ENCODE measurements around the gene PIP5K1A.
"Not testable (repeated sequence)": the region's sequence is repeated elsewhere in the genome, so short reads cannot be mapped to it uniquely, and the experiment has no call there.

The PIP5K1A gene

DNA sequence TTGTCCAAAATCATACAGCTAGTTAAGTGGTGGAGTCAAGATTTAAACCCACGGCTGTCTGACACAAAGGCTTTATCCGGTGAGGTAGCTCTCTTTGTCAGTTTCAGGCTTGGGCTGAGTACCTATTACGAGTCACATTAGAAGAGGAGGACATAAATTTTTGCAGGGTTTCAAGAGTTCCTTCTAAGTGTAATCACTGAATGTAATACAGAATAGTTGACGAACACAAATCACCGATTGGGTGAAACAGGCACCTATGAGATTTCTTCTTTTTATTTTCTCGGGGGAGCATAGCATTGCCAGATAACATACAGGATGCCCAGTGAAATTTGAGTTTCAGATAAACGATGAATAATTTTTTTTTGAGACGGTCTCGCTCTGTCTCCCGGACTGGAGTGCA lies 57.0 kb downstream of the PIP5K1A start:
- DNase-seq (ENCODE audit: low read depth): no peak

- DNase-seq (ENCODE audit: low read depth): no peak
Measured at GRCh38 chr1:151259351-151259750, 61.0 kb downstream of the PIP5K1A start.

DNA sequence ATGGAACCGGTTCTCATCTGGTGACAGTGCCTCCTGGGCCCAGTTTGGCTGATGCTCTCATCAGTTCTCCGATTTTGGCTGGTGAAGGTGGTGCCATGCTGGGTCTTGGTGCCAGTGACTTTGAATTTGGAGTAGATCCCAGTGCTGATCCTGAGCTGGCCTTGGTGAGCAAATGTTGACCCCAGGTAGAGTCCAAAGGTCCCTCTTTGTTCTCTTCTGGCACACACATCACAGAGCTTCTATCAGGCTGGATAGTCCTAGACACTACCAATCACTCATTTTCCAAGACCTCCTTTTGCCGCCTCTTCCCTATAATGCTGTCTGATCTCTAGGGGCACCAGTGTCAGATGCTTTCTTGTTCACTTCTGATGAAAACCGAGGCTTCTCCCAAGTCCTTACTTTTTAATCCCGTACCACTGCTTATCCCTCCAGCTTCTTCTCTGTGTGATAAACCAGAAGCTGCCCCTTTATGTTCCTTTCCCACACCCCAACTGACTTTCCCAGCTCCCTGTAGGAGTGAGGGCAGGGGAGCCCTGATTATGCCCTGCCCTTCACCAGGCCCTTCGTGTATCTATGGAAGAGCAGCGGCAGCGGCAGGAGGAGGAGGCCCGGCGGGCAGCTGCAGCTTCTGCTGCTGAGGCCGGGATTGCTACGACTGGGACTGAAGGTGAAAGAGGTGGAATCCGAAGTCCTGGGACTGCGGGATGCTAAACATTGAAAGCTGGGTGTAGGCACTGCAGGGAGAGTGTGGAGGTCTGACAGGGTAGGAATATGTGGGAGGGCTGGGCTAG lies 67.3 kb downstream of the PIP5K1A start:
- DNase-seq (ENCODE audit: low read depth): no peak

DNA sequence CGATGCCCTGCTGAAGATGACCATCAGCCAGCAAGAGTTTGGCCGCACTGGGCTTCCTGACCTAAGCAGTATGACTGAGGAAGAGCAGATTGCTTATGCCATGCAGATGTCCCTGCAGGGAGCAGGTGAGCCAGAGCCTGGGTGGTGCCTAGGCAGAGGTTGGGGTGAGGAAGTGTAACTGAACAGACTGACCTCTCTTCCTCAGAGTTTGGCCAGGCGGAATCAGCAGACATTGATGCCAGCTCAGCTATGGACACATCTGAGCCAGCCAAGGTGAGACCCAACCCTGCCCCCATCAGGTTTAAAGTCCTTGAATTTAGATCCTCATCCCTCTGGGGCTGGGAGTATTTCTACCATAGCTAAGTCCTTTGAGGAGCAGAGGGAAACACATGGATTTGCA lies 68.0 kb downstream of the PIP5K1A start:
- no peak for DNase-seq (ENCODE audit: low read depth)

DNA sequence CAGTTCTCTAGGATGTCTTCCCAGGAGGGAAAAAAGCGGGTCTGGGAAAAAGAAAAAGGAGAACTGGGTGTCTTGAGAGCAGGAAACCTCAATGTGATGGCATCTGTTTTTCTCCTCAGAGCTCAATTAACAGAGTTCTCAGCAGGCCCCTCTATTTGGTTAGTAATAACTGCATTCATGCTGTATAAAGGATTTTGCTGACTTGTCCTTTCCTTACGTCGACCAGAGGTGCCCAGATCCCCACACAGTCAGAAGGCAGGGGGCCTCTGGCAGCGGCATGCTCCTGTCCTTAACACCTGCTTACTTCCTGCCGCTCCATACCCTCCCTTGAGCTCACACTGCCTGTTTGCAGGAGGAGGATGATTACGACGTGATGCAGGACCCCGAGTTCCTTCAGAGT lies 68.5 kb downstream of the PIP5K1A start:
- DNase-seq (ENCODE audit: low read depth): no peak

GRCh38 chr1:151267760-151268159 lies 69.4 kb downstream of the PIP5K1A start:
- no peak for DNase-seq (ENCODE audit: low read depth)

- no peak for DNase-seq (ENCODE audit: low read depth)
Measured at GRCh38 chr1:151273924-151274466, 75.6 kb downstream of the PIP5K1A start.

DNA sequence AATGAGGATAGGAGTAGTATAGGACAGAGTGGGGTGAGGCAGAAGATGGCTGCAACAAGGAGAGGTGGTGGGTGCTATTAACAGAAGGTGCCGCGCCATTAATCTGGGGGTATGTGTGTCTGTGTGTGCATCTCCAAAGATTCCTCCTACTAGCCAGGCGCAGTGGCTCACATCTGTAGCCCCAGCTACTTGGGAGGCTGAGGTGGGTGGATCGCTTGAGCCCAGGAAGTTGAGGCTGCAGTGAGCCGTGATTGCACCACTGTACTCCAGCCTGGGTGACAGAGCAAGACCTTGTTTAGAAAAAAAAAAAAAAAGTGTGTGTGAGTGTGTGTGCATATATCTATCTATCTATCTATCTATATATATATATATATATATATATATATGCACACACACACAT lies 77.0 kb downstream of the PIP5K1A start:
- not testable (repeated sequence) for DNase-seq (ENCODE audit: low read depth)

DNA sequence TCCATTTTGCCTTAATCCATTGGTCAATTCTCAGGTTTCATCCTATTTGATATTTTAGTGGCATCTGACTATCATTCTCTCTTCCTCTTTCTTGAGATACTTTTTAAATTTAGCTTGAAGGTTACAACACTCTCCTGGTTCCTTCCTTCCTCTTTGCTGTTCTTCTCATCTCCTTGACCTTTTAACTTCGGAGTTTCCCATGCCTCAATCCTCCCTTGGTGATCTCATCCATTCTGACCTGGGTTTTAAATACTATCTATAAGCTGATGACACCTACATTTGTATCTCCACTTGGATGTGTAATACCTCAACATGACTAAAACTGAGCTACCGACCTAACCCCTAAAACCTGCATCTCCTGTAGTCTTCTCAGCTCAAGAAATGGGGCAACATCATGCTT lies 78.9 kb downstream of the PIP5K1A start:
- DNase-seq (ENCODE audit: low read depth): no peak

DNA sequence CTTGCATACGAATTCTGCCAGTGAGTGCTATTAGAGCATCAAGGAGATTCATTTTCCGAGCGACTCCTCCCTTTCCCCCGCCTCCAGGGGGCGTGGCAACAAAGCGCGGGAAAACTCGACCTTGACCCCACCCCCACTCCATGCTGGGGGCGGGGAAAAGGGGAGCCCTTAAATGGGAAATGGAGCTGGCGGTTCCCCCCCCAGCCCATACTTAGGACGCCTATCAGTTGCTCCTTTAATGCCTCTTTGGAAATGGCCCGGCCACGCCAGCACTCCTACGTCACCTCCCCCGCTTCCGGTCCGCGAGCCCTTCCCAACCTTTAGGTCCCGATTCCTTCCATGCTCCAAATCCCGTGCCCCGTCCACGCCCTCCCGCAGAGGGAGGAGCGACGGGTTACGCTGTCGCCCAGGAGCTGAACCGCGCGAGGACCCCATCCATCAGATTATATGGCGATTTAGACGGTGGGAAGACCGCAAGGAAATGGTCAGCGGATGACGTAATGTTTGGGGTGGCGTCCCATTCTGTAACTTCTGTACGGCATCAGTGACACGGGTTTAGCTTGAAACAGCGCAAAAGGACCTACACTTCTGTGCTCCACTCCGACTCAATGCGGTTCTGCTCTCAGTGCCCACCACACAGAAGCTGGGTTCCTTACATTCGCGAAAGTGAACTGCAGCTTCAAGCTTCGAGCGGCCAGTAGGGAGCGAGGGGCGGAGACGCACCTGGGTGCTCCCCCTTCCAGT lies 83.0 kb downstream of the PIP5K1A start:
- peak; percentile 96 for DNase-seq (ENCODE audit: low read depth)

GRCh38 chr1:151281969-151282882 lies 83.9 kb downstream of the PIP5K1A start, which contains the start of gene ZNF687:
TSS of gene ZNF687 (plus strand) at chr1:151282299. CDS start at chr1:151286292, 3,993 bp downstream.
- peak; percentile 100 for DNase-seq (ENCODE audit: low read depth)

DNA sequence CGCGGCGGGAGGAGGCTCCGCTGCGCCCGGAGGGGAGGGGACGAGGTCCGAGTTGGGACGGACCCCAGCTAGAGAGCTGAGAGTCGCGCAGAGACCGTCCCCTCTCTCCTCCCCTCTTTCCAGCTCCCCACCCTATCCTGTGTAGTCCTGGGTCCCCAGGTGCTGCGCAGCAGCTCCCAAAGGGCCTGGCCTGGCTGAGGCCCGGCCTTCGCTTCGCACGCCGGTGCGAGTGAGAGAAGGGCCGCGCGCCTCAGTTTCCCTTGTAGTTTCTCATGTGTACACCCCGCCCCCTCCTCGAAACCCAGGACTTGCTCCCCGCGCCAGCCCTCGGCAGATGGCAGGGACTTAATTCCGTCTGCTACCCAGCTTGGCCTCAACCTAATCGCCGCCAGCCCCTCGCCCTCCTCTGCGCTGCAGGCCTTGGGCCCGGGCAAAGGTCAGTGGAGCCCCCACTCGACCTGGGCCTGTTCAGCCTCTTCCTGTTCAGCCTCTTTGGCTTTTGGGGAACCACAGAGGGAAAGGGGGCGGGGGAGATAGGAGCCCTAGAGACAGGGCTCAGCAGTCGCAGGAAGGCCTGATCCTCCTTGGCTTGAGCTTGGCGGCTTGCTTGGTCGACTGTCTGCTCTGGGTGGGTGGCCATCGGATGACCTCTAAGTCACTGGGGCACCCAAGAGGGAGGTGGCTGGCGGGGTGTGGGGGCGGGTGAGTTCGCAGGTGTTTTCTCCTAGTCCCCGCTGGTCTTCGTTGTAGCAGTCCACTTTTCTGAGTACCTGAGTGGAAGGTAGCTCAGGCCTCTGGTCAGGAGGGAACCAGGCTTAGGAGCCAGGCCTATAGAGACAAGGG lies 84.8 kb downstream of the PIP5K1A start:
- no peak for DNase-seq (ENCODE audit: low read depth)

DNA sequence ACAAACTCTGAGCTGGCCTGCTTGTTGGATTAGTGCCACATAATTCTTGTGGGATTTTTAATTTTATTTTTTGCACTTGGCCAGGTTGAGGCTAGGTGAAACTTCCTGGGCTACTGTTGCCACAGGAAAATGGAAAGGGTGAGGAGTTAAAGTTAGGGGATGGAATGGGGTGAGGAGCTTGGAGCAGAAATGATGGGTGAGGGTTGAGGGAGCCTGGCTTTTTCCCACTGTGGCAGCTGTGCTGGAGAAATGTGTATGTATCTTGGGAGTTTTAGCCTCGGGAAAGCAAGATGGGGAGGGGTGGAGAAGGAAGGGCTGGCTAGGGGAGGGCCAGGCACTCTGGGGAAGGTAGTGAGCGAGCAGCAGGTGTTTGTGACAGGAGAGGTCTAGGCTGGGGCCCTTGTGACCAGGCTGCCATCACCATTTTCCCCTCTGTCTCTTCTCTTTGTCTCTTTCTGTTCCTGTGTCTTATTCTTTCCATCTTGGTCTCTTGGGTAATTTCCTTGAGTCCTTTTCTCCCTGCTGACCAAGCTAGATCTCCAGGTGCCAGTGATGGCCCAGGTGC lies 85.7 kb downstream of the PIP5K1A start:
- no peak for DNase-seq (ENCODE audit: low read depth)

DNA sequence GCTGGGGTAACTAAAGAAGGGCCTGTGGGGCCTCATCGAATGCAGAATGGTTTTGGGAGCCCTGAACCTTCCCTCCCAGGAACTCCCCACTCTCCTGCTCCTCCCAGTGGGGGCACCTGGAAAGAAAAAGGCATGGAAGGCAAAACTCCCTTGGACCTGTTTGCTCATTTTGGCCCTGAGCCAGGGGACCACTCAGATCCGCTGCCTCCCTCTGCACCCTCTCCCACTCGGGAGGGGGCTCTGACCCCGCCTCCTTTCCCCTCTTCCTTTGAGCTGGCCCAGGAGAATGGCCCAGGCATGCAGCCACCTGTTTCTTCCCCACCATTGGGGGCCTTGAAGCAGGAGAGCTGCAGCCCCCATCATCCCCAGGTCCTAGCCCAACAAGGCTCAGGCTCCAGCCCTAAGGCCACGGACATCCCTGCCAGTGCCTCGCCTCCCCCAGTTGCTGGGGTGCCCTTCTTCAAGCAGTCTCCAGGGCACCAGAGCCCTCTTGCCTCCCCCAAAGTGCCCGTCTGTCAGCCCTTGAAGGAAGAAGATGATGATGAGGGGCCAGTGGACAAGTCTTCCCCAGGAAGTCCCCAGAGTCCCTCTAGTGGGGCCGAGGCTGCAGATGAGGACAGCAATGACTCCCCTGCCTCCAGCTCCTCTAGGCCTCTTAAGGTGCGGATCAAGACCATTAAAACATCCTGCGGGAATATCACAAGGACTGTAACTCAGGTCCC lies 88.4 kb downstream of the PIP5K1A start:
- DNase-seq (ENCODE audit: low read depth): no peak

DNA sequence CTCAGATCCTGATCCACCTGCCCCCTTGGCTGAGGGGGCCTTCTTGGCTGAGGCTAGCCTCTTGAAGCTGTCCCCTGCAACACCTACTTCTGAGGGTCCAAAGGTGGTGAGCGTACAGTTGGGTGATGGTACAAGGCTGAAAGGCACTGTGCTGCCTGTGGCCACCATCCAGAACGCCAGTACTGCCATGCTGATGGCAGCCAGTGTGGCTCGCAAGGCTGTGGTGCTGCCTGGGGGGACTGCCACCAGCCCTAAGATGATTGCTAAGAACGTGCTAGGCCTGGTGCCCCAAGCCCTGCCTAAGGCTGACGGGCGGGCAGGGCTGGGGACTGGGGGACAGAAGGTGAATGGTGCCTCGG lies 89.0 kb downstream of the PIP5K1A start:
- DNase-seq (ENCODE audit: low read depth): no peak

DNA sequence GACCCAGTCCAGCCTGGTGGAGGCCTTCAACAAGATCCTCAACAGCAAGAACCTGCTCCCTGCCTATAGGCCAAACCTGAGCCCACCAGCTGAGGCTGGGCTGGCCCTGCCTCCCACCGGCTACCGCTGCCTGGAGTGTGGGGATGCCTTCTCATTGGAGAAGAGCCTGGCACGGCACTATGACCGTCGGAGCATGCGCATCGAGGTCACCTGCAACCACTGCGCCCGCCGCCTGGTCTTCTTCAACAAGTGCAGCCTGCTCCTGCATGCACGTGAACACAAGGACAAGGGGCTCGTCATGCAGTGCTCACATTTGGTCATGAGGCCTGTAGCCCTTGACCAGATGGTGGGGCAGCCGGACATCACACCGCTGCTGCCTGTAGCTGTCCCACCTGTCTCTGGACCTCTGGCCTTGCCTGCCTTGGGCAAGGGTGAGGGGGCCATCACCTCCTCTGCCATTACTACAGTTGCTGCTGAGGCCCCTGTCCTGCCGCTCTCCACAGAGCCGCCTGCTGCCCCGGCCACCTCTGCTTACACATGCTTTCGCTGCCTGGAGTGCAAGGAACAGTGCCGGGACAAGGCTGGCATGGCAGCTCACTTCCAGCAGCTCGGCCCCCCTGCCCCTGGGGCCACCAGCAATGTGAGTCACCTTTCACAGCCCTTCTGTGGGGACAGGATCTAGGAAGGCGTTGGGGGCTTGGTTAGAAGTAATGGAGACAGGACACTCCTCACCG lies 89.6 kb downstream of the PIP5K1A start:
- no peak for DNase-seq (ENCODE audit: low read depth)

- no peak for DNase-seq (ENCODE audit: low read depth)
Measured at GRCh38 chr1:151288502-151288901, 90.2 kb downstream of the PIP5K1A start.

- DNase-seq (ENCODE audit: low read depth): no peak
Measured at GRCh38 chr1:151289080-151289935, 91.0 kb downstream of the PIP5K1A start.
